Activated CD4-positive, CD25-positive, alpha-beta regulatory T cell treated with anti-CD3 and anti-CD28 coated beads, Interleukin-2, amount 50 U/mL, for 24 hours (primary cell): ENCODE measurements around the gene YPEL2.
A peak's percentile ranks its signal among the peaks of the same experiment; 100 is the strongest.

Experiments
- ATAC-seq, 2 donors: fragments of 150-1000 bp; cut with Tn5 transposase; one replicate each; pipeline ENCODE4 v1.10.0; 2021; ENCODE audit warnings: mild to moderate bottlenecking in 1 of 2, moderate library complexity in 1 of 2

Gene YPEL2

GRCh38 chr17:59330053-59330942 is 1.2 kb upstream of the YPEL2 start:
- no peak for ATAC-seq

- ATAC-seq = no peak
These were observed 684 bp downstream of the YPEL2 start for GRCh38 chr17:59331929-59332748.

- ATAC-seq = no peak
These were observed 1.4 kb downstream of the YPEL2 start for GRCh38 chr17:59332749-59333377.

GRCh38 chr17:59333836-59334235 is 2.4 kb downstream of the YPEL2 start:
- no peak for ATAC-seq

GRCh38 chr17:59335685-59336084 is 4.2 kb downstream of the YPEL2 start:
- no peak for ATAC-seq

- no peak for ATAC-seq
These were observed 6.4 kb downstream of the YPEL2 start for GRCh38 chr17:59337741-59338299.

GRCh38 chr17:59338498-59338897 is 7.0 kb downstream of the YPEL2 start:
- no peak for ATAC-seq

GRCh38 chr17:59341922-59342321 is 10.5 kb downstream of the YPEL2 start:
- ATAC-seq = no peak

GRCh38 chr17:59342681-59343131 is 11.3 kb downstream of the YPEL2 start:
- peak; percentile 94 for ATAC-seq

- no peak for ATAC-seq
These were observed 14.0 kb downstream of the YPEL2 start for GRCh38 chr17:59345476-59345875.

- ATAC-seq = no peak
These were observed 14.9 kb downstream of the YPEL2 start for GRCh38 chr17:59346341-59346740.

- ATAC-seq = no peak
These were observed 15.5 kb downstream of the YPEL2 start for GRCh38 chr17:59346876-59347407.

- no peak for ATAC-seq
These were observed 16.5 kb downstream of the YPEL2 start for GRCh38 chr17:59347975-59348391.

GRCh38 chr17:59349178-59349577 is 17.7 kb downstream of the YPEL2 start:
- ATAC-seq = no peak

- ATAC-seq = no peak
These were observed 21.8 kb downstream of the YPEL2 start for GRCh38 chr17:59353106-59353854.

- ATAC-seq = no peak
These were observed 22.7 kb downstream of the YPEL2 start for GRCh38 chr17:59353936-59354755.

GRCh38 chr17:59355030-59355701 is 23.7 kb downstream of the YPEL2 start:
- peak; percentile 29 to 40 for ATAC-seq

GRCh38 chr17:59355702-59356325 is 24.4 kb downstream of the YPEL2 start:
- ATAC-seq = no peak

GRCh38 chr17:59356543-59357218 is 25.2 kb downstream of the YPEL2 start:
- no peak for ATAC-seq
